Esophagus squamous epithelium (tissue), 5 donors: Measurements from ENCODE around the gene TMCO4. TPM values are rescaled to one million over a fixed set of nuclear protein-coding genes. Genes with fewer than 3 reads are reported as not detected.
"Not testable (repeated sequence)": the region's sequence is repeated elsewhere in the genome, so short reads cannot be mapped to it uniquely, and the experiment has no call there.

ENCODE experiments used
- DNase-seq: peaks from one replicate; lab custom pipeline; 2025; lab: John Stamatoyannopoulos, UW
- H3K27ac ChIP-seq, 4 donors: fragments of 200-600 bp; sonication (generic); one replicate each; pipeline ENCODE4 v1.5.1; 2016 to 2019; ENCODE audit warnings: mild to moderate bottlenecking in 1 of 4
- H3K27me3 ChIP-seq, 4 donors: fragments of 200-600 bp; sonication (generic); 1 replicate in 3 of 4; 2 replicates in 1 of 4; pipeline versions ENCODE4 v1.5.1 to v1.6.0; 2017 to 2021; ENCODE audit warnings: antibody characterized with exemption in 1 of 4
- H3K36me3 ChIP-seq, 3 donors: fragments of 200-600 bp; sonication (generic); one replicate each; pipeline ENCODE4 v1.5.1; 2016 to 2019
- H3K4me1 ChIP-seq, 3 donors: fragments of 200-600 bp; sonication (generic); one replicate each; pipeline ENCODE4 v1.5.1; 2017 to 2019
- H3K4me3 ChIP-seq, 4 donors: fragments of 200-600 bp; sonication (generic); 1 replicate in 3 of 4; 2 replicates in 1 of 4; pipeline ENCODE4 v1.5.1; 2016 to 2019; ENCODE audit warnings: mild to moderate bottlenecking in 2 of 4, moderate library complexity in 1 of 4
- H3K9me3 ChIP-seq, 3 donors: fragments of 200-600 bp; sonication (generic); one replicate each; pipeline ENCODE4 v1.5.1; 2016 to 2019
- CTCF ChIP-seq, 6 experiments: fragments of 450-650 bp in 4 of 6; fragments of 200-600 bp in 2 of 6; sonication (generic) in 2 of 6; IDR thresholded peaks; one replicate each; pipeline ENCODE4 v1.5.1; 2016 to 2019; ENCODE audit warnings: antibody characterized with exemption in 6 of 6, mild to moderate bottlenecking in 4 of 6, moderate library complexity in 4 of 6
- POLR2A ChIP-seq, 4 donors: fragments of 450-650 bp; IDR thresholded peaks; one replicate each; pipeline ENCODE4 v1.6.1; 2017; ENCODE audit warnings: antibody characterized with exemption in 4 of 4, mild to moderate bottlenecking in 4 of 4, moderate library complexity in 3 of 4
- WGBS, 2 donors: methylation state at CpG; one replicate each; pipeline ENCODE4 v1.1.5; 2018; 5-methylcytosine and 5-hydroxymethylcytosine counted together
- intact Hi-C: fragments of 100-400 bp; cut with DNase I; formaldehyde crosslinking; loops from one replicate; pipeline ENCODE4 v1.15.0; 2022
- total RNA-seq, 4 donors: library from RNA; depleted of rRNA; stranded (reverse); fragments of >200 nt; gene quantifications; one replicate each; pipeline ENCODE4 v1.1.0, GENCODE V29; 2016
- donor health status: DM: yes; HTN: yes; CAD: no.

The TMCO4 gene
- total RNA-seq, 4 donors from 2014 or later, result 13.0 to 28.8 (median 21.2) TPM

DNA sequence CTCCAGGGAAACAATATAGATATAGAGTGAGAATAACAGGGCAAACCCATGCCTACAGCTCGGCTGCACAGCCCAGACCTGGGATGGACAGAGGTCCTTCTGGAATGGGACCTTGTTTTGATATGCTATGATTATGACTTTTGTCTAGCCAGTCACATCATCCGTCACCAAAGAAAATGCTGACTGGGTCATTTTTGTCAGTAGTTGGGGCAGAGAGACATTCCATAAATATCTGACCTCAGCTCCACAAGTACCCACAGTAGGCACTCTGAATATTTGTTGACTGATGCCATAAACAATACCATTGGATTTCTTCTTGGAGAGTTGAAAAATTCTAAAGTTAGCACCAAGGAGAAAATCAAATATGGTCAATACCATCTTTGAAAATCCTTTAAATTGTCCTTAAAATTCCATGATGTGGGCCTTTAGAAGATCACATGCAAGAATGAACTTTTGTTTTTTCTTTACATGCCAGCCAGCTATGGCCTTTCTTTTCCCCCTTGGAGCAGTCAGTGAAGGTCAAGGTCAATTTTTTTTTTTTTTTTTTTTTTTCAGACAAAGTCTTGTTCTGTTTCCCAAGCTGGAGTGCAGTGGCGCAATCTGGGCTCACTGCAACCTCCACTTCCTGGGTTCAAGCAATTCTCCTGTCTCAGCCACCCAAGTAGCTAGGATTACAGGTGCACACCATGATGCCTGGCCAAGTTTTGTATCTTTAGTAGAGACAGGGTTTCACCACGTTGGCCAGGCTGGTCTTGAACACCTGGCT lies 7.3 kb downstream of the TMCO4 start:
- 86 to 94% methylated on average over 4 of the region's 4 CpGs for WGBS, 2 donors
- H3K4me3 ChIP-seq, result no peak overlapping the region
- no peaks in the 10 kb centered on the region for H3K4me1 ChIP-seq
- H3K27ac ChIP-seq, result no peak overlapping the region
- H3K9me3 ChIP-seq, result no peaks in the 10 kb centered on the region
- H3K27me3 ChIP-seq, result no peaks in the 10 kb centered on the region
- TF ChIP-seq CTCF (IDR thresholded peaks at IDR 0.05) (no peak), POLR2A (IDR thresholded peaks at IDR 0.05) (no peak)
- DNase-seq, result no peak
- intact Hi-C loops, result no loop called here
- peaks cover 0 to 73% (median 0%) of the 10 kb centered on the region in 3 donors for H3K36me3 ChIP-seq

GRCh38 chr1:19790061-19790975 lies 9.4 kb downstream of the TMCO4 start:
- peaks cover 0 to 70% (median 5%) of the 10 kb centered on the region in 3 donors for H3K36me3 ChIP-seq

GRCh38 chr1:19786988-19787423 lies 12.7 kb downstream of the TMCO4 start:
- TF ChIP-seq POLR2A (IDR thresholded peaks at IDR 0.05), result no peak
- no peak for TF ChIP-seq CTCF (IDR thresholded peaks at IDR 0.05)
- intact Hi-C loops, result no loop called here
- Histone ChIP-seq H3K27me3 (no peaks in the 10 kb centered on the region), H3K4me3 (no peak overlapping the region), H3K27ac (no peak overlapping the region), H3K9me3 (no peaks in the 10 kb centered on the region), H3K36me3 (peaks cover 0 to 78% (median 5%) of the 10 kb centered on the region in 3 donors), H3K4me1 (peaks cover 0 to 10% (median 4%) of the 10 kb centered on the region in 3 donors)
- no peak for DNase-seq
- WGBS, 2 donors, result 62 to 64% methylated on average over 5 to 9 of the region's 9 CpGs

More at GRCh38 chr1:19790061-19790975, 9.4 kb downstream of the TMCO4 start:
- H3K27me3 ChIP-seq, H3K9me3 ChIP-seq, DNase-seq, H3K4me3 ChIP-seq, H3K4me1 ChIP-seq, H3K27ac ChIP-seq, intact Hi-C loops: not testable (repeated sequence)
- WGBS, 2 donors, result 73 to 90% methylated on average over 9 of the region's 9 CpGs

- Histone ChIP-seq H3K4me1 (peaks cover 0 to 10% (median 4%) of the 10 kb centered on the region in 3 donors), H3K36me3 (peaks cover 0 to 78% (median 5%) of the 10 kb centered on the region in 3 donors), H3K9me3 (no peaks in the 10 kb centered on the region), H3K4me3 (no peak overlapping the region), H3K27ac (no peak overlapping the region), H3K27me3 (no peaks in the 10 kb centered on the region)
- intact Hi-C loops, result no loop called here
- TF ChIP-seq POLR2A (IDR thresholded peaks at IDR 0.05) (no peak), CTCF (IDR thresholded peaks at IDR 0.05) (no peak)
- 67 to 68% methylated on average over 3 to 4 of the region's 4 CpGs for WGBS, 2 donors
- DNase-seq, result no peak
Observed at GRCh38 chr1:19785660-19786059, 14.1 kb downstream of the TMCO4 start.

DNA sequence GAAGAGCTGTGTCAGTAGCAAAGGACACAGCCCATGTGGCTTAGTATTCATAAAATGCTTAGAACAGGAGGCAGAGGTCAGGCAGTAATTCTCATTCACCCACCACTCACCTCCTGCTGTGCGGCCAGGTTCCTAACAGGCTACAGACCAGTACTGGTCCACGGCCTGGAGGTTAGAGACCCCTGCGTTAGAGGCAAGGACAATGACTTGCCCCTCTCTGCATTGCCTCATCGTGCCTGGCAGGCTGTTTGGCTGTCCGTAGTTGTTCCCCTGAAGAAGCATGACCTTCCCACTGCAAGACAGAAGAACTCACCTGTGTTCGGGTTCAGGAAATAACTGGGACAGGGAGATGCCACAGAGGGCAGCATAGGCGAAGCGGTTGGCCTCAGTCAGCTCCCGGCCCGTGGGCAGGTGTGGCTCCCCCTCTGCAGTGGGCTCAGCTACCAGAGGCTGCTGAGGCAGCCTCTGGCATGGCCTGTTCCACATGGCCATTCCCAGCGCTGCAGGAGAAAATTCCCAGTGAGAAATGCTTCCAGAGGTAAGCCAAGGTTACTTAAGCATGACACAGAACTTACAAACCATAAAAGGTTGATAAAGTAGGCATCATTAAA lies 19.3 kb downstream of the TMCO4 start:
- no peak for DNase-seq
- H3K27me3 ChIP-seq, result no peaks in the 10 kb centered on the region
- peaks cover 10 to 97% (median 16%) of the 10 kb centered on the region in 3 donors for H3K36me3 ChIP-seq
- H3K4me3 ChIP-seq, result no peak overlapping the region
- 89 to 91% methylated on average over 3 to 10 of the region's 11 CpGs for WGBS, 2 donors
- no peaks in the 10 kb centered on the region for H3K9me3 ChIP-seq
- TF ChIP-seq CTCF (IDR thresholded peaks at IDR 0.05), result no peak
- no peak for TF ChIP-seq POLR2A (IDR thresholded peaks at IDR 0.05)
- intact Hi-C loops, result no loop called here
- H3K27ac ChIP-seq, result no peak overlapping the region
- H3K4me1 ChIP-seq, result no peaks in the 10 kb centered on the region
